SIG-M5 (cell line): ENCODE data around the gene TNXB.
"Not testable (repeated sequence)": the region's sequence is repeated elsewhere in the genome, so short reads cannot be mapped to it uniquely, and the experiment has no call there.

Source experiments
- DNase-seq: peaks from one replicate; lab custom pipeline; 2025; lab: John Stamatoyannopoulos, UW

Gene TNXB

DNA sequence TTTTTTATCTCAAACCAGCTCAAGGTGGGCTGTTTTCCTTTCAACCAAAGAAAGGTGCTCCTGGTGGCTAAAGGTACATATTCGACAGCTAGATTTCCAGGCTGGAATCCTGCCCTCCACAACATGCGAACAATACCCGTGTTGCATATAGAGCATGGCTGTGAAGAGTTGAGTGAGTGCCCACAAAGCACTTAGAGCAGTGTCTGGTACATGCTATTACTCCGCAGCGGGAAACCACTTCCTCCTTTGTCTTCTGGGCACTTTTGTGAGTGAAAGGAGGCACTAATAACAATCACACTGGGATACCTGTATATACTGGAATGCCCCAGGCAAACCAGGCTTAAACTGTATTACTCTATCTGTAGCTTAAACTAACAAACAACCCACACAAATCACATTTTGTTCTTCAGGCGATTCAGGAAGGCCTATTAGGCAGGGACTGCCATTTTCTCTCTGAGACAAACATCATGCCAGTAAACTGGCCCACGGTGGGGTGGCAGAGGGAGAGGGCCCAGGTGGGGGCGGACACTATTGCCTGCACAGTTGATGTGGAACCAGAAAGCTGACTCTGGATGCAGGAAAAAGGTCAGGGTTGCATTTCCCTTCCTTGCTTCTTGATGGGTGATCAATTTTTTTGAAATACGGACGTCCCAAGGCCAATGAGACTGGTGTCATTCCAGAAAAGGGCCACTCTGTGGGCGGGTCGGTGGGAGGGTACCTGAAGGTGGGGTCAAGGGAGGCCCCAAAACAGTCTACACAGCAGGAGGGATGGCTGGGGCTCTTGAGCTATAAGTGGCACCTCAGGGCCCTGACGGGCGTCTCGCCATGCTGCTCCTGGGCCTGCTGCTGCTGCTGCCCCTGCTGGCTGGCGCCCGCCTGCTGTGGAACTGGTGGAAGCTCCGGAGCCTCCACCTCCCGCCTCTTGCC is 71.3 kb downstream of the TNXB start, which contains the start of gene CYP21A2:
Gene CYP21A2 (plus strand): TSS at position 818 of the 927 bp plus-strand sequence. CDS start 8 bp downstream, at position 826.
- not testable (repeated sequence) for DNase-seq

- not testable (repeated sequence) for DNase-seq
Measured at GRCh38 chr6:32037136-32037535, 72.0 kb downstream of the TNXB start.

DNA sequence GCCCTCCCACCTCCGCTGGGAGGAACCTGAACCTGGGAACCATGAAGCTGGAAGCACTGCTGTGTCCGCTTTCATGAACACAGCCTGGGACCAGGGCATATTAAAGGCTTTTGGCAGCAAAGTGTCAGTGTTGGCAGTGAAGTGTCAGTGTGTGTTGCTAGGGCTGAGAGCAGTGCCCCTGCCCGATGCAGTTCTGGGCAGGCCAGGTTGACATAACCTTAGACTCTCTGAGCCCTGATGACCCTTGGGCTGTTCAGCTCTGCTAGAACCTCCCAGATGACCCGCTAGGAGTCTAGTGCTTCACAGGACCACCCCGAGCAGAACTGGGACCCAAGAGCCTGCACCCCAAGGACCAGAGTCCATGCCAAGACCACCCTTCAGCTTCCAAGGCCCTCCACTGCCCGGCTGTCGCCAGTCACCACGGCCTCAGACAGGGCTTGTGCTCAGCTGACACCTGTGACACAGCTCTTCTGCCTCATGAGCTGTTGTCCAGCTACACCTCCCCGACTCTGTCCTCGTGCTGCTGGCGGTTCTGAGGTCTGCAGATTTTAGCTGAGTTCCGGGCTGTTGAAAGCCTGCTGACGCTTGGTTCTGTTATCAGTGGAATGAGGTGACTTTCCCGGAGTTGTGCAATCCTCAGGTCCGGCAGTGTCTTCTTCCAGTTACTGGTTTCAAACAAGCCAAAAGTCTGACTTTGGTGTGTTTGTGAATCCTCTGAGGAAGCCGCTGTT is 73.7 kb downstream of the TNXB start:
- not testable (repeated sequence) for DNase-seq

DNA sequence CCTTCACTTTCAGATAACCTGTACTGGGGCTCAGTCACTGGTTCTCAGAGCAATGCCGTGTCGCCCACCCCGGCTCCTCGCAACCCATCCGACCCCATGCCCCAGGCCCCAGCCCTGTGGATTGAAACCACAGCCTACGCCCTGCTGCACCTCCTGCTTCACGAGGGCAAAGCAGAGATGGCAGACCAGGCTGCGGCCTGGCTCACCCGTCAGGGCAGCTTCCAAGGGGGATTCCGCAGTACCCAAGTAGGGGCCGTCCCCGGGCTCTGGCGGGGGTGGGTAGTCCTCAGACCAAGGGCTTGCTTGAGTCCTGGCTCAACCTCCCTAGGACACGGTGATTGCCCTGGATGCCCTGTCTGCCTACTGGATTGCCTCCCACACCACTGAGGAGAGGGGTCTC is 79.6 kb downstream of the TNXB start:
- DNase-seq, result not testable (repeated sequence)

GRCh38 chr6:32028631-32029030 is 80.5 kb downstream of the TNXB start:
- not testable (repeated sequence) for DNase-seq

GRCh38 chr6:32022100-32022499 is 87.0 kb downstream of the TNXB start:
- not testable (repeated sequence) for DNase-seq

DNA sequence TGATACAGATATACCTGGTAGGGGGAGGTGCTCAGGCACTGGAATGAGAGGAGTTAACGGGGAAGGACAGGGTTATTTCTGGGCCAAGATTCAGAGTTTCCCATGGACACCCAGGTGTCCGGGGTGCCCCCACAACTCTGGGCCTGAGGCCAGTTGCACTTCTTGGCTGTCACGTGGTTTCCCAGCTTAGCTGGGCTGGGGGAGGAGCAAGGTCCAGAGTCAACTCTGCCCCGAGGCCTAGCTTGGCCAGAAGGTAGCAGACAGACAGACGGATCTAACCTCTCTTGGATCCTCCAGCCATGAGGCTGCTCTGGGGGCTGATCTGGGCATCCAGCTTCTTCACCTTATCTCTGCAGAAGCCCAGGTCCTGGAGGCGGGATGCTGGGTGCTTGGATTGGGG is 94.6 kb downstream of the TNXB start, which contains the start of gene C4B:
Gene C4B (plus strand): TSS at position 249 of the 400 bp plus-strand sequence. CDS start 51 bp downstream, at position 300.
- not testable (repeated sequence) for DNase-seq

- not testable (repeated sequence) for DNase-seq
Measured at GRCh38 chr6:32013738-32014137, 95.4 kb downstream of the TNXB start.

GRCh38 chr6:32012941-32013617 is 96.1 kb downstream of the TNXB start:
- DNase-seq, result not testable (repeated sequence)

DNA sequence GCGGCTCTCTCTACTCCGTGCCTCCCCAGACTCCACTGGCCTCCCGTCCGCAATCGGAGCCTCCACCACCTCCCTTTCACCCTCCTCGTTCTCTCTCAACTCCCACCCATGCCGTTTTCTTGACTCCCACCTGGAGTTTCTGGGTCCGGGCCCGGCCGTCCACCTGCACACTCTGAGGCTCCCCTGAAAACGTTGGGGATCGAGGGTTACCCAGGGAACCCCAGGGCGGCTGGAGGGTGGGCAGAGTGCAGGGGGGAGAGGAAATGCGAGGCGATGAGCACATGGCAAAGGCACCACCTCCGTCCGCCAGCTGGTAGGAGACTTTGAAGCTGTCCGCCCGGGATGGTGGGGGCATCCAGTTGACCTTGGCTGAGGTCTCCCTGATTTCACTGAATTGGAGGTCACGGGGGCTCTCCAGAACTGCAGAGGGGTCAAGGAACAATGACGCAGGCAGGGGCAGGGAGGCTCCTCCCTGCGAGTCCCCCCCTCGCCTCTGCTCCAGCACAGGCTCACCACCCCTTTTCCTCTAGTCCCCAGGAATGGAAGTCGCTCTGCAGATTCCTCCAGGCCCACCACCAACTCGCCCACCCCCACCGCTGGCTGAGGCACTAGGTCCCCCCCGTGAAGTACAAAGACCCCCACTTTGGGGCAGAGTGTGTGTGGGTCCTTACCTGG is 98.1 kb downstream of the TNXB start:
- DNase-seq, result not testable (repeated sequence)

GRCh38 chr6:32009537-32009936 is 99.6 kb downstream of the TNXB start:
- DNase-seq, result not testable (repeated sequence)

DNA sequence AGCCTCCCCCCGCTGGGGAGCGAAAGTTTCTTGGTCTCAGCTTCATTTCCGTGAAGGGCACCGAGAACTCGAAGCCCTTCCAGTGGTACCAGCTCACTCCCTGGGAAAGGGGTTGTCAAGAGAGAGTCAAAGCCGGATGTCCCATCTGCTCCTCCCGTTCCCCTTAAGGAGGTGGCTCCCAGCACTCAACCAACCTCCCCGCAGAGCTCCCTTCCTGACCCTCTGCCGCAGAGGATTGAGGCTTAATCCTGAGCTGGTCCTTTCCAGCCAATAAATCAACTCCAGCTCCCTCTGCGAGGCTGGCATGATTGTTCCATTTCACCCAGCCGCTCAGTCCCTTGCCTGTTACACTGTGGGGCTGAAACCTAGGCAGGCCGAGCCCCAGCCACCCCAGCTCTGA is 100.5 kb downstream of the TNXB start:
- not testable (repeated sequence) for DNase-seq

DNA sequence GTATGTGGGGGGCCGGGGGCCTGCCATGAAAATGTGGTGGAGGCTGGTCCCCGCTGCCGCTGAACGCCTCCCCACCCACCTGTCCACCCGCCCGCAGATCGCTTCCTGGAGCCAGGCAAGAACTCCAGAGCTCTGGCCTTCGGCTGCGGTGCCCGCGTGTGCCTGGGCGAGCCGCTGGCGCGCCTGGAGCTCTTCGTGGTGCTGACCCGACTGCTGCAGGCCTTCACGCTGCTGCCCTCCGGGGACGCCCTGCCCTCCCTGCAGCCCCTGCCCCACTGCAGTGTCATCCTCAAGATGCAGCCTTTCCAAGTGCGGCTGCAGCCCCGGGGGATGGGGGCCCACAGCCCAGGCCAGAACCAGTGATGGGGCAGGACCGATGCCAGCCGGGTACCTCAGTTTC is 101.1 kb downstream of the TNXB start:
- not testable (repeated sequence) for DNase-seq

DNA sequence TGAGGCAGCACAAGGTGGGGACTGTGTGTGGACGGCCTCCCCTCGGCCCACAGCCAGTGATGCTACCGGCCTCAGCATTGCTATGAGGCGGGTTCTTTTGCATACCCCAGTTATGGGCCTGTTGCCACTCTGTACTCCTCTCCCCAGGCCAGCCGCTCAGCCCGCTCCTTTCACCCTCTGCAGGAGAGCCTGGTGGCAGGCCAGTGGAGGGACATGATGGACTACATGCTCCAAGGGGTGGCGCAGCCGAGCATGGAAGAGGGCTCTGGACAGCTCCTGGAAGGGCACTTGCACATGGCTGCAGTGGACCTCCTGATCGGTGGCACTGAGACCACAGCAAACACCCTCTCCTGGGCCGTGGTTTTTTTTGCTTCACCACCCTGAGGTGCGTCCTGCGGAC is 102.1 kb downstream of the TNXB start:
- not testable (repeated sequence) for DNase-seq

GRCh38 chr6:32005991-32006529 is 103.1 kb downstream of the TNXB start:
- DNase-seq, result not testable (repeated sequence)

DNA sequence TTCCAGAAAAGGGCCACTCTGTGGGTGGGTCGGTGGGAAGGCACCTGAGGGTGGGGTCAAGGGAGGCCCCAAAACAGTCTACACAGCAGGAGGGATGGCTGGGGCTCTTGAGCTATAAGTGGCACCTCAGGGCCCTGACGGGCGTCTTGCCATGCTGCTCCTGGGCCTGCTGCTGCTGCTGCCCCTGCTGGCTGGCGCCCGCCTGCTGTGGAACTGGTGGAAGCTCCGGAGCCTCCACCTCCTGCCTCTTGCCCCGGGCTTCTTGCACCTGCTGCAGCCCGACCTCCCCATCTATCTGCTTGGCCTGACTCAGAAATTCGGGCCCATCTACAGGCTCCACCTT is 103.6 kb downstream of the TNXB start:
- not testable (repeated sequence) for DNase-seq

GRCh38 chr6:32004864-32005537 is 104.1 kb downstream of the TNXB start:
- not testable (repeated sequence) for DNase-seq

DNA sequence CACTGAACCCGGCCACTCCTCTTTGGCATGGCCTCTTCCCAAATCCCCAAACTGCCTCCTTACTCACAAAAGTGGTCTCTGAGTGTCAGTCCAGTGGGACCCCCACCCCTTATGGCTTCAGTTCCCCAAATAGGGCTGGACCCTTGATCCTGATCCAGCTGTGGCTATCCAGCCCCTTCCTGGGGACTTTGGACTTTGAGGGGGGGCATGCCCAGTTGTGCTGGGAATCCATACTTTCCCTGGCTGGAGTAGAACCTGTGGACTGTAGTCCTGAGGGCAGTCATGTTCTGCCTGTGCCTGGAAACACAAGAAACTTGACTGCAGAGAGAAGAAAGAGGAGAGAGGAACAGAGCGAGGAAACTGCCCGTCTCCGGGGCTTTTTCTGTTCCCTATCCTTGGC is 104.7 kb downstream of the TNXB start:
- DNase-seq, result not testable (repeated sequence)

- not testable (repeated sequence) for DNase-seq
Measured at GRCh38 chr6:32003301-32003700, 105.8 kb downstream of the TNXB start.

DNA sequence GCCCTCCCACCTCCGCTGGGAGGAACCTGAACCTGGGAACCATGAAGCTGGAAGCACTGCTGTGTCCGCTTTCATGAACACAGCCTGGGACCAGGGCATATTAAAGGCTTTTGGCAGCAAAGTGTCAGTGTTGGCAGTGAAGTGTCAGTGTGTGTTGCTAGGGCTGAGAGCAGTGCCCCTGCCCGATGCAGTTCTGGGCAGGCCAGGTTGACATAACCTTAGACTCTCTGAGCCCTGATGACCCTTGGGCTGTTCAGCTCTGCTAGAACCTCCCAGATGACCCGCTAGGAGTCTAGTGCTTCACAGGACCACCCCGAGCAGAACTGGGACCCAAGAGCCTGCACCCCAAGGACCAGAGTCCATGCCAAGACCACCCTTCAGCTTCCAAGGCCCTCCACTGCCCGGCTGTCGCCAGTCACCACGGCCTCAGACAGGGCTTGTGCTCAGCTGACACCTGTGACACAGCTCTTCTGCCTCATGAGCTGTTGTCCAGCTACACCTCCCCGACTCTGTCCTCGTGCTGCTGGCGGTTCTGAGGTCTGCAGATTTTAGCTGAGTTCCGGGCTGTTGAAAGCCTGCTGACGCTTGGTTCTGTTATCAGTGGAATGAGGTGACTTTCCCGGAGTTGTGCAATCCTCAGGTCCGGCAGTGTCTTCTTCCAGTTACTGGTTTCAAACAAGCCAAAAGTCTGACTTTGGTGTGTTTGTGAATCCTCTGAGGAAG is 106.4 kb downstream of the TNXB start:
- DNase-seq, result not testable (repeated sequence)
